IMR-90 (cell line): ENCODE data around the gene NTRK2. TPM values are rescaled to one million over a fixed set of nuclear protein-coding genes. Genes with fewer than 3 reads are reported as not detected.

Source experiments
- ATAC-seq: fragments of 200-7000 bp; cut with Tn5 transposase; 2 replicates; pipeline ENCODE4 v1.9.1; 2020; ENCODE audit warnings: low read depth, mild to moderate bottlenecking, moderate library complexity
- BruUV-seq: library from RNA; stranded (reverse); fragments of 400-500 nt; replicated peaks from 2 replicates; lab custom pipeline; 2021; lab: Mats Ljungman, UMichigan
- CTCF ChIA-PET: fragments of 300-600 bp; formaldehyde crosslinking; extraction: SDS; loops from one replicate; lab custom pipeline; 2021; ENCODE audit warnings: antibody characterized with exemption; lab: Yijun Ruan, JAX
- POLR2A ChIA-PET: fragments of 300-600 bp; sonication (Branson Sonifier 250); formaldehyde crosslinking; loops from one replicate; lab custom pipeline; 2022; ENCODE audit warnings: antibody characterized with exemption; ENCODE audit not compliant: unreplicated experiment; lab: Charles Lee
- DNase-seq: peaks from one replicate; pipeline ENCODE4 v3.0.0; 2013
- H2AFZ ChIP-seq: replicated peaks from 2 replicates; pipeline ENCODE3; 2013; ENCODE audit warnings: low read length, mild to moderate bottlenecking; ENCODE audit not compliant: poor library complexity
- H2AK5ac ChIP-seq: 2 replicates; pipeline ENCODE4 v1.6.1; 2013; ENCODE audit warnings: low read depth, low read length, inconsistent platforms
- H2AK9ac ChIP-seq: replicated peaks from 2 replicates; pipeline ENCODE3; 2013; ENCODE audit warnings: mild to moderate bottlenecking, low read depth, low read length, moderate library complexity; ENCODE audit not compliant: poor library complexity
- H2BK120ac ChIP-seq: 2 replicates; pipeline ENCODE4 v1.6.1; 2013; ENCODE audit warnings: low read depth, low read length, inconsistent platforms
- H2BK15ac ChIP-seq: 3 replicates; pipeline ENCODE4 v1.6.1; 2013; ENCODE audit warnings: low read depth, low read length, inconsistent platforms
- H2BK20ac ChIP-seq: 2 replicates; pipeline ENCODE4 v1.6.1; 2013; ENCODE audit warnings: low read depth, mild to moderate bottlenecking, inconsistent platforms, low read length, moderate library complexity
- H2BK5ac ChIP-seq: 2 replicates; pipeline ENCODE4 v1.6.1; 2013; ENCODE audit warnings: mild to moderate bottlenecking, low read depth, low read length, inconsistent platforms; ENCODE audit not compliant: poor library complexity, severe bottlenecking
- H3K14ac ChIP-seq: replicated peaks from 2 replicates; pipeline ENCODE4 v1.6.1; 2013; ENCODE audit warnings: low read depth, low read length, inconsistent platforms
- H3K18ac ChIP-seq: 2 replicates; pipeline ENCODE4 v1.6.1; 2013; ENCODE audit warnings: low read depth, low read length, control low read depth
- H3K23ac ChIP-seq: 2 replicates; pipeline ENCODE4 v1.6.1; 2013; ENCODE audit warnings: low read depth, low read length, inconsistent platforms
- H3K27ac ChIP-seq: 2 replicates; pipeline ENCODE4 v1.5.1; 2013; ENCODE audit warnings: mild to moderate bottlenecking, control low read depth, low read length; ENCODE audit not compliant: insufficient read depth
- H3K27me3 ChIP-seq: 2 replicates; pipeline ENCODE4 v1.6.1; 2013; ENCODE audit warnings: low read length; ENCODE audit not compliant: control insufficient read depth, insufficient read depth
- H3K36me3 ChIP-seq: 2 replicates; pipeline ENCODE4 v1.6.1; 2013; ENCODE audit warnings: low read length, mixed read lengths; ENCODE audit not compliant: control insufficient read depth, insufficient read depth
- H3K4ac ChIP-seq: 2 replicates; pipeline ENCODE4 v1.6.1; 2013; ENCODE audit warnings: low read depth, low read length, inconsistent platforms
- H3K4me1 ChIP-seq: 2 replicates; pipeline ENCODE4 v1.6.1; 2013; ENCODE audit warnings: low read length, mixed read lengths; ENCODE audit not compliant: control insufficient read depth, insufficient read depth
- H3K4me2 ChIP-seq: 2 replicates; pipeline ENCODE4 v1.6.1; 2013; ENCODE audit warnings: low read depth, mild to moderate bottlenecking, control low read depth, low read length, moderate library complexity
- H3K4me3 ChIP-seq: 2 replicates; pipeline ENCODE4 v1.5.1; 2013; ENCODE audit warnings: low read depth, mild to moderate bottlenecking, control low read depth, low read length, moderate library complexity; ENCODE audit not compliant: insufficient read depth
- H3K56ac ChIP-seq: 2 replicates; pipeline ENCODE4 v1.6.1; 2013; ENCODE audit warnings: low read length, inconsistent platforms; ENCODE audit not compliant: insufficient read depth; ENCODE audit errors: extremely low read depth
- H3K79me1 ChIP-seq, 2 experiments: 2 replicates each; pipeline ENCODE4 v1.6.1; 2013; ENCODE audit warnings: low read length in 2 of 2, inconsistent platforms in 1 of 2, low read depth in 1 of 2
- H3K9ac ChIP-seq: 2 replicates; pipeline ENCODE4 v1.6.1; 2013; ENCODE audit warnings: low read depth, low read length, control low read depth
- H3K9me1 ChIP-seq: 2 replicates; pipeline ENCODE4 v1.6.1; 2013; ENCODE audit warnings: low read length, inconsistent platforms; ENCODE audit not compliant: insufficient read depth
- H3K9me3 ChIP-seq: 2 replicates; pipeline ENCODE4 v1.6.1; 2013; ENCODE audit warnings: low read length; ENCODE audit not compliant: control insufficient read depth, insufficient read depth
- H4K20me1 ChIP-seq: 2 replicates; pipeline ENCODE4 v1.6.1; 2013; ENCODE audit warnings: low read length, inconsistent platforms; ENCODE audit not compliant: insufficient read depth
- H4K5ac ChIP-seq: 2 replicates; pipeline ENCODE4 v1.6.1; 2013; ENCODE audit warnings: mild to moderate bottlenecking, low read depth, low read length, control low read depth
- H4K8ac ChIP-seq, 2 experiments: 2 replicates each; pipeline ENCODE4 v1.6.1; 2013; ENCODE audit warnings: low read depth in 2 of 2, low read length in 2 of 2, control low read depth in 1 of 2, inconsistent platforms in 1 of 2
- H4K91ac ChIP-seq: 2 replicates; pipeline ENCODE4 v1.6.1; 2013; ENCODE audit warnings: low read depth, low read length, inconsistent platforms; ENCODE audit not compliant: insufficient read depth
- BHLHE40 ChIP-seq: fragments of 150-350 bp; IDR thresholded peaks from 2 replicates; pipeline ENCODE4 v1.6.1; 2016; ENCODE audit warnings: mild to moderate bottlenecking, low read depth, low read length
- CHD1 ChIP-seq: IDR thresholded peaks from 2 replicates; pipeline ENCODE4 v1.6.1; 2012; ENCODE audit warnings: low read depth, low read length, improper control_type of control experiment
- ELK1 ChIP-seq: fragments of 150-350 bp; IDR thresholded peaks from 2 replicates; pipeline ENCODE4 v1.6.1; 2016; ENCODE audit warnings: low read depth, mild to moderate bottlenecking, low read length, moderate library complexity, borderline replicate concordance
- FOS ChIP-seq: fragments of 150-350 bp; IDR thresholded peaks from 2 replicates; pipeline ENCODE4 v1.6.1; 2016; ENCODE audit warnings: low read depth, low read length
- MAFK ChIP-seq: IDR thresholded peaks from 2 replicates; pipeline ENCODE4 v1.6.1; 2012; ENCODE audit warnings: low read depth, low read length, improper control_type of control experiment
- MAZ ChIP-seq: IDR thresholded peaks from 2 replicates; pipeline ENCODE4 v1.6.1; 2012; ENCODE audit warnings: low read depth, mild to moderate bottlenecking, low read length, improper control_type of control experiment, moderate library complexity, borderline replicate concordance
- NFE2L2 ChIP-seq: fragments of 150-350 bp; IDR thresholded peaks from 2 replicates; pipeline ENCODE4 v1.6.1; 2016; ENCODE audit warnings: low read depth, mild to moderate bottlenecking, low read length
- POLR2A ChIP-seq: IDR thresholded peaks from 2 replicates; pipeline ENCODE4 v1.6.1; 2012; ENCODE audit warnings: mild to moderate bottlenecking, low read depth, low read length
- RCOR1 ChIP-seq: IDR thresholded peaks from 2 replicates; pipeline ENCODE4 v1.6.1; 2012; ENCODE audit warnings: mild to moderate bottlenecking, low read length, improper control_type of control experiment; ENCODE audit not compliant: insufficient replicate concordance
- RFX5 ChIP-seq: IDR thresholded peaks from 2 replicates; pipeline ENCODE4 v1.8.0; 2012; ENCODE audit warnings: low read depth, mild to moderate bottlenecking, low read length, moderate library complexity
- SMC3 ChIP-seq: fragments of 150-350 bp; IDR thresholded peaks from 2 replicates; pipeline ENCODE4 v1.6.1; 2016; ENCODE audit warnings: low read depth, mild to moderate bottlenecking, antibody characterized with exemption, low read length, moderate library complexity
- USF2 ChIP-seq: fragments of 150-350 bp; IDR thresholded peaks from 2 replicates; pipeline ENCODE4 v1.6.1; 2017; ENCODE audit warnings: mild to moderate bottlenecking, antibody characterized with exemption, low read length, low read depth
- WGBS, 2 experiments: methylation state at CpG; one replicate each; pipeline versions ENCODE4 v1.1.5 to v1.1.7; 2013; ENCODE audit warnings: missing lambda C conversion rate in 2 of 2; ENCODE audit not compliant: insufficient read length in 1 of 2; ENCODE audit errors: extremely low coverage in 2 of 2; 5-methylcytosine and 5-hydroxymethylcytosine counted together
- dilution Hi-C: fragments of 300-500 bp; cut with HindIII; formaldehyde crosslinking; loops from one replicate; pipeline ENCODE4 v1.14.3; 2018; ENCODE audit warnings: low sequenced_read_pairs; ENCODE audit not compliant: unreplicated experiment
- in situ Hi-C: fragments of 300-500 bp; cut with MboI; formaldehyde crosslinking; loops from 3 replicates; pipeline ENCODE4 v1.14.3; 2019; ENCODE audit warnings: low sequenced_read_pairs, inconsistent platforms, mixed read lengths
- intact Hi-C: fragments of 100-400 bp; cut with micrococcal nuclease; formaldehyde crosslinking; loops from 2 replicates; pipeline ENCODE4 v1.10.0; 2022
- polyA plus RNA-seq, 3 experiments: library from polyadenylated mRNA; depleted of rRNA; stranded (reverse); fragments of >200 nt; gene quantifications; 2 replicates each; pipeline ENCODE4 v1.2.3, GENCODE V29; 2012; ENCODE audit warnings: low replicate concordance in 1 of 3
- total RNA-seq: library from RNA; depleted of rRNA; stranded (reverse); fragments of >200 nt; gene quantifications from 2 replicates; pipeline ENCODE4 v1.2.3, GENCODE V29; 2012

Gene NTRK2
- total and polyA plus RNA-seq, 2 of the 4 experiments (the other 2 are of a cell fraction): under 0.01 to 0.02 TPM

- in situ Hi-C loops: no loop called here
- CTCF ChIA-PET: no interaction called here
These were observed 14.1 kb upstream of the NTRK2 start for GRCh38 chr9:84655447-84655846.

More at GRCh38 chr9:84655447-84655846, 14.1 kb upstream of the NTRK2 start:
- no peak overlapping the region for H3K4me3 ChIP-seq
- no peak overlapping the region for H2BK20ac ChIP-seq
- H3K79me1 ChIP-seq: no peaks in the 10 kb centered on the region
- H2AK5ac ChIP-seq: no peak overlapping the region
- no peaks in the 10 kb centered on the region for H3K36me3 ChIP-seq
- no peak overlapping the region for H3K4ac ChIP-seq
- H2BK120ac ChIP-seq: no peak overlapping the region
- no peak overlapping the region for H4K8ac ChIP-seq
- no peak overlapping the region for H3K23ac ChIP-seq
- H3K27me3 ChIP-seq: no peaks in the 10 kb centered on the region
- no peak overlapping the region for H3K27ac ChIP-seq
- H4K5ac ChIP-seq: no peak overlapping the region
- dilution Hi-C loops: no loop called here
- H4K91ac ChIP-seq: no peak overlapping the region
- H2AFZ ChIP-seq: no peak overlapping the region
- DNase-seq (no peak), ATAC-seq (no peak)
- H2AK9ac ChIP-seq: no peak overlapping the region
- POLR2A ChIA-PET: no interaction called here
- no peak overlapping the region for H3K14ac ChIP-seq
- H3K4me2 ChIP-seq: no peak overlapping the region
- H2BK5ac ChIP-seq: no peak overlapping the region
- H3K18ac ChIP-seq: no peak overlapping the region
- no peak overlapping the region for H3K9ac ChIP-seq
- H3K9me1 ChIP-seq: no peaks in the 10 kb centered on the region
- intact Hi-C loops: no loop called here
- TF ChIP-seq USF2 (no peak), FOS (no peak), CHD1 (no peak), MAFK (no peak), NFE2L2 (no peak), SMC3 (no peak), RCOR1 (no peak), POLR2A (no peak), MAZ (no peak), ELK1 (no peak), BHLHE40 (no peak), RFX5 (no peak)
- no peak overlapping the region for H2BK15ac ChIP-seq
- BruUV-seq: no TSS peak
- H3K9me3 ChIP-seq: peaks cover 6% of the 10 kb centered on the region; the same call in 1 of the 2 replicates
- no peak overlapping the region for H3K56ac ChIP-seq
- no peaks in the 10 kb centered on the region for H3K4me1 ChIP-seq
- 0% methylated on average over 2 of the region's 5 CpGs; no CpG with 5 or more reads in 1 of the 2 experiments for WGBS, 2 experiments
- H4K20me1 ChIP-seq: no peaks in the 10 kb centered on the region
